ENCODE results near the gene SLC35D1.
A peak's percentile ranks its signal among the peaks of the same experiment; 100 is the strongest.

Gene SLC35D1

GRCh38 chr1:67052741-67053534 is 1.0 kb downstream of the SLC35D1 start:
- peak overlapping the region; percentile 82 to 85 for H3K4me3 ChIP-seq (replicated peaks in 1 of 2; ENCODE audit: low read depth in 2 of 2, low read length in 2 of 2)
- TF ChIP-seq CTCF (IDR thresholded peaks at IDR 0.05; ENCODE audit: low read depth, low read length), result no peak
- DNase-seq (ENCODE audit: low read depth in 2 of 2), result peak; percentile 37 to 54

- no peak for DNase-seq (ENCODE audit: low read depth in 2 of 2)
- no peak overlapping the region for H3K4me3 ChIP-seq (replicated peaks in 1 of 2; ENCODE audit: low read depth in 2 of 2, low read length in 2 of 2)
- no peak for TF ChIP-seq CTCF (IDR thresholded peaks at IDR 0.05; ENCODE audit: low read depth, low read length)
Observed at GRCh38 chr1:67051196-67051595, 2.8 kb downstream of the SLC35D1 start.

DNA sequence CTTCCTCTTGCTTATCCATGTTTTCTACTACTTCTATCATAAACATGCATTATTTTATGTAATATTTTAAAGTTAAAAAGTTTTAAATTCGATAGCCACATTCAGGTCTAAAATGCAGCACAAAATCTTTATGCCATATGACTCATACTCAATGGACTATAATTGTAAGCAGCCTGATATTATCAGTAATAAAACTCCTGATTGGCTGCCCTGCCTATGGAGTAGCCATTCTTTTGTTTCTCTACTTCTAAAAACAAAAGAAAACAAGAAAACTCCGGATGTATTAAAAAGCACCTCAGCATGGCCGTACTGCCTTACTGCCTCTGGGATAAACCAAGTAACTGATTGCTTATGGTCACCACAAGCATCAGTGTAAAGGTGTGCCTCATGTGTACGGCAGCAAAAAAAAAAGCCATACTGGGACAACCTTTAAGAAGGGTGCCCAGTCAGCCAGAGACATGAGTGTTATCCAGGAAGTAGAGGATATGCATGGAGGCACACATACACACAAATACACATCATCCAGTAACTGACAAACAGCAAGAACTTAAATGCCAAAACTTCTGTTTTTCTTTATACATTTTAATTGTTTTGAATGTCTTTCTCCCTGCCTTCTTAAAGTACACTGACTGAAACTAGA is 9.2 kb downstream of the SLC35D1 start:
- H3K4me3 ChIP-seq (replicated peaks in 1 of 2; ENCODE audit: low read depth in 2 of 2, low read length in 2 of 2), result no peak overlapping the region
- DNase-seq (ENCODE audit: low read depth in 2 of 2), result no peak
- TF ChIP-seq CTCF (IDR thresholded peaks at IDR 0.05; ENCODE audit: low read depth, low read length), result no peak

GRCh38 chr1:67043366-67043765 is 10.6 kb downstream of the SLC35D1 start:
- TF ChIP-seq CTCF (IDR thresholded peaks at IDR 0.05; ENCODE audit: low read depth, low read length), result no peak
- no peak for DNase-seq (ENCODE audit: low read depth in 2 of 2)
- H3K4me3 ChIP-seq (replicated peaks in 1 of 2; ENCODE audit: low read depth in 2 of 2, low read length in 2 of 2), result no peak overlapping the region

GRCh38 chr1:67041841-67042503 is 12.0 kb downstream of the SLC35D1 start:
- H3K4me3 ChIP-seq (replicated peaks in 1 of 2; ENCODE audit: low read depth in 2 of 2, low read length in 2 of 2), result no peak overlapping the region
- no peak for TF ChIP-seq CTCF (IDR thresholded peaks at IDR 0.05; ENCODE audit: low read depth, low read length)
- peak in 1 of 2 donors; percentile 40 for DNase-seq (ENCODE audit: low read depth in 2 of 2)

DNA sequence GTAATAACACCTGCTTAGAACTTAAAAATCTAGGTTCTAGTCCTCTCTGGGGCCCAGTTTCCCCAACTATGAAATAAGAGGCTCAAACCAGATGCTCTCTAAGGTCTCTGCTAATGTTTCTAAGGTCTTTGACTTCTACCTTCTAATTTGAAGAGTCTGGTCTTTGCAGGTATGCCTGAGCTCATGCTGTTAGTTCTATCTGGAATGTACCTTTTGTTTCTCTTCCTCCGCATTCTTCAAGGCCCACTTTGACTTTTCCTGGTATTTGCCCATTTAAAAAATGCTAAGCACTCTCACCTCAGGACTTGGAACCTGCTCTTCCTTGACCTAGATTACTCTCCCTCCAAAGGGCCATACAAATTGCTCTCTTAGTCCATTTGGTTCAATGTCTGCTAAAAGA is 13.5 kb downstream of the SLC35D1 start:
- H3K4me3 ChIP-seq (replicated peaks in 1 of 2; ENCODE audit: low read depth in 2 of 2, low read length in 2 of 2), result no peak overlapping the region
- no peak for TF ChIP-seq CTCF (IDR thresholded peaks at IDR 0.05; ENCODE audit: low read depth, low read length)
- DNase-seq (ENCODE audit: low read depth in 2 of 2), result no peak
